Measurements from ENCODE around the gene PDE7B.

PDE7B gene

DNA sequence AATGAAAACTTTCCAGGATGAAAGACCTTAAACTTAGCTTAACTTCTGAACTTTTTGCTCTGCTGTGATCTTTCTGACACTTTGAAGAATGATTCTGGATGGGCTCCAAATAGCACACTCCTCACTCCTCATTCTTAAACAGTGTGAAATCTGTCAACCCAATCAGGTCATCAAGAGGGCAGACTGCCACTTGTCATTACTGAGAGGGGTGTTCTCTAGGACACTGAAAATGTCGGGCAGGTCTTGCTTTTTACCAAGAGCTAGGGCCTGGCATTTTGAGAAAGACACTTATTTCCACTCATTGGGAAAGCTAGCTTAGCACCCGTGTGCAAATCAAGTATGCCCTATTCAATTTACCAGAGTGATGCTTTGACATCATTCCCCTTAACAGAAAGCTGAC lies 276.4 kb downstream of the PDE7B start:
- Histone ChIP-seq H3K27me3 (replicated peaks; ENCODE audit: control insufficient read depth, insufficient read depth, low read length) (no peaks in the 10 kb centered on the region; the same call in 1 of the 2 replicates), H3K36me3 (ENCODE audit: control insufficient read depth, insufficient read depth, low read length) (no peaks in the 10 kb centered on the region), H3K4me3 (replicated peaks; ENCODE audit: low read depth, low read length) (no peak overlapping the region)
- TF ChIP-seq, protein P1, sequence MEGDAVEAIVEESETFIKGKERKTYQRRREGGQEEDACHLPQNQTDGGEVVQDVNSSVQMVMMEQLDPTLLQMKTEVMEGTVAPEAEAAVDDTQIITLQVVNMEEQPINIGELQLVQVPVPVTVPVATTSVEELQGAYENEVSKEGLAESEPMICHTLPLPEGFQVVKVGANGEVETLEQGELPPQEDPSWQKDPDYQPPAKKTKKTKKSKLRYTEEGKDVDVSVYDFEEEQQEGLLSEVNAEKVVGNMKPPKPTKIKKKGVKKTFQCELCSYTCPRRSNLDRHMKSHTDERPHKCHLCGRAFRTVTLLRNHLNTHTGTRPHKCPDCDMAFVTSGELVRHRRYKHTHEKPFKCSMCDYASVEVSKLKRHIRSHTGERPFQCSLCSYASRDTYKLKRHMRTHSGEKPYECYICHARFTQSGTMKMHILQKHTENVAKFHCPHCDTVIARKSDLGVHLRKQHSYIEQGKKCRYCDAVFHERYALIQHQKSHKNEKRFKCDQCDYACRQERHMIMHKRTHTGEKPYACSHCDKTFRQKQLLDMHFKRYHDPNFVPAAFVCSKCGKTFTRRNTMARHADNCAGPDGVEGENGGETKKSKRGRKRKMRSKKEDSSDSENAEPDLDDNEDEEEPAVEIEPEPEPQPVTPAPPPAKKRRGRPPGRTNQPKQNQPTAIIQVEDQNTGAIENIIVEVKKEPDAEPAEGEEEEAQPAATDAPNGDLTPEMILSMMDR (IDR thresholded peaks at IDR 0.05; ENCODE audit: insufficient read depth, low read length, poor library complexity, severe bottlenecking): no peak
- DNase-seq (ENCODE audit: extremely low read depth, insufficient read length): no peak

DNA sequence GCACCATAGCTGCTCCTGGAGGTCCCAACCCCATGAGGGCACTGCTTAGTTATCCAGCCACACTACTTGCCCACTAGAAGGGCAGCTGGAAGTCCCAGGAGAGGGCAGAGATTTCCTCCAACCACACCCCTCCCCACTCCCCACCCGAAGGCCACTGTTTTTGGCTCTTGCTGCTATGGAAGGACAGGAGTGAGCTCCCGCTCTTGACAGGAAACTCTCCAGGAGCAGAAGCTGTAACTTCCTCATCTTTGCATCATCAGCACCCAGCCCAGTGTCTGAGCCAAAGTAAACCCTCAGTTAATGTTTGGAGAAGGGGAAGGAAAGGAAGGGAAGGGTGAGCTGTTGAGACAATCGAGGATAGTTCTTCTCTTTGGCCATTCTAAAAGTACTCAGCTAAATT lies 277.9 kb downstream of the PDE7B start:
- no peak for DNase-seq (ENCODE audit: extremely low read depth, insufficient read length)
- Histone ChIP-seq H3K36me3 (ENCODE audit: control insufficient read depth, insufficient read depth, low read length) (no peaks in the 10 kb centered on the region), H3K4me3 (replicated peaks; ENCODE audit: low read depth, low read length) (no peak overlapping the region), H3K27me3 (replicated peaks; ENCODE audit: control insufficient read depth, insufficient read depth, low read length) (no peaks in the 10 kb centered on the region; the same call in 1 of the 2 replicates)
- TF ChIP-seq, protein P1 (IDR thresholded peaks at IDR 0.05; ENCODE audit: insufficient read depth, low read length, poor library complexity, severe bottlenecking): no peak

DNA sequence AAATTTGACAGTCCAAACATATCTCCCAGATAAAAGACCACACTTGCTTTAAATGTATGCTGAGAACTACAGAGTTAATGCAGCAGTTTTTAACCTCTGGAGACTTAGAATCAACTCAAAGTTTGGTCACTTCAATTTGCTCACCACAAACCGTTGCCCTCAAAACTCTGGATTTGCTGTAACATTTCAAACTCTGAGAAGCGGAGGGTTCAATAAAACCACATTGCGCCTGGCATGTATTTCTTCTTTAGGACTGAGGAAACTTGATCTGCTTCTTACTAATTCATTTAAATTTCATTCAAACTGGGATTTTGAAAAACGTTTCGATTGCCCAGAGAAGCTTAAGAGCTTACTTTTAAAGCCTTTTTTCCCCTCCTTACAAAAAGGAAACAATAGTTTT lies 282.8 kb downstream of the PDE7B start:
- DNase-seq (ENCODE audit: extremely low read depth, insufficient read length): no peak
- Histone ChIP-seq H3K36me3 (ENCODE audit: control insufficient read depth, insufficient read depth, low read length) (no peaks in the 10 kb centered on the region), H3K27me3 (replicated peaks; ENCODE audit: control insufficient read depth, insufficient read depth, low read length) (no peaks in the 10 kb centered on the region), H3K4me3 (replicated peaks; ENCODE audit: low read depth, low read length) (no peak overlapping the region)
- TF ChIP-seq, protein P1 (IDR thresholded peaks at IDR 0.05; ENCODE audit: insufficient read depth, low read length, poor library complexity, severe bottlenecking): no peak

- no peak overlapping the region for H3K4me3 ChIP-seq (replicated peaks; ENCODE audit: low read depth, low read length)
- TF ChIP-seq, protein P1 (IDR thresholded peaks at IDR 0.05; ENCODE audit: insufficient read depth, low read length, poor library complexity, severe bottlenecking): no peak
- no peaks in the 10 kb centered on the region for H3K27me3 ChIP-seq (replicated peaks; ENCODE audit: control insufficient read depth, insufficient read depth, low read length)
- DNase-seq (ENCODE audit: extremely low read depth, insufficient read length): no peak
- H3K36me3 ChIP-seq (ENCODE audit: control insufficient read depth, insufficient read depth, low read length): no peaks in the 10 kb centered on the region
Measured at GRCh38 chr6:136134751-136135150, 283.2 kb downstream of the PDE7B start.

- Histone ChIP-seq H3K4me3 (replicated peaks; ENCODE audit: low read depth, low read length) (no peak overlapping the region), H3K36me3 (ENCODE audit: control insufficient read depth, insufficient read depth, low read length) (no peaks in the 10 kb centered on the region), H3K27me3 (replicated peaks; ENCODE audit: control insufficient read depth, insufficient read depth, low read length) (no peaks in the 10 kb centered on the region)
- TF ChIP-seq, protein P1 (IDR thresholded peaks at IDR 0.05; ENCODE audit: insufficient read depth, low read length, poor library complexity, severe bottlenecking): no peak
- DNase-seq (ENCODE audit: extremely low read depth, insufficient read length): no peak
Measured at GRCh38 chr6:136136274-136136673, 284.8 kb downstream of the PDE7B start.

DNA sequence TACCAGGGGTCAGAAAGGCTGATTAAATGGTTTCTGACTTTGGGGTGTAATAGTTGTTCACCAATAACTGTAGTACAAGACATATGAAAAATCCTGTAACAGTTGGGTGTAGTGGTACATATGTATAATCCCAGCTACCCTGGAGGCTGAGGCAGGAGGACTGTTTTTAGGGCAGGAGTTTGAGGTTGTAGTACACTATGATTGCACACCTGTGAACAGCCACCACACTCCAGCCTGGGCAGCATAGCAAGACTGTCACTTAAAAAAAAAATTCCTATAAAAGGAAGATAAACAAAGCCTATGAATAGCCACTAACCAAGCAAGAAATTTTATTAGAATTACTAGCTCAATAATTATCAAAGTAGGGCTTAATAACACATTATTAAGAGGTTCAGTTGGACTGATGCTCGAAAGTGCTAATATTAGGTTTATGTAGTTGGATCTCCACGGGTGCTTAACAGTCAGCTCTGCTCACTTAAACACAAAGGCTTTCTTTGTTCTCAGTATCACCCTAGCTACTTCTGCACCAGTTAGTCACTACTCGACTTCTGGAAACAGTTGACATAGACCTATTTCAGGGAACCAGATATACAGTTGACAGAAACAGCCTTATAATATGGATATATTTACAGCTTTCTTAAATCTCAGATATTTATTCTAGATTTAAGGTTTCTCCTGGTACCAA lies 285.6 kb downstream of the PDE7B start:
- DNase-seq (ENCODE audit: extremely low read depth, insufficient read length): no peak

More for the DNA sequence above, 285.6 kb downstream of the PDE7B start:
- Histone ChIP-seq H3K27me3 (replicated peaks; ENCODE audit: control insufficient read depth, insufficient read depth, low read length) (no peaks in the 10 kb centered on the region), H3K36me3 (ENCODE audit: control insufficient read depth, insufficient read depth, low read length) (no peaks in the 10 kb centered on the region), H3K4me3 (replicated peaks; ENCODE audit: low read depth, low read length) (no peak overlapping the region)
- TF ChIP-seq, protein P1 (IDR thresholded peaks at IDR 0.05; ENCODE audit: insufficient read depth, low read length, poor library complexity, severe bottlenecking): no peak

Measured in GM06990 (cell line).